Body of pancreas (tissue), 4 donors: ENCODE measurements around the gene FAM98C. TPM values are rescaled to one million over a fixed set of nuclear protein-coding genes. Genes with fewer than 3 reads are reported as not detected.

ENCODE experiments used
- ATAC-seq: fragments of 150-250 bp; one replicate; pipeline ENCODE4 v1.9.1; 2016
- DNase-seq, 4 donors: peaks; one replicate each; pipeline ENCODE4 v3.0.0-alpha.2; 2019
- H3K27ac ChIP-seq, 4 donors: fragments of 200-600 bp; sonication (generic); 1 replicate in 3 of 4; 2 replicates in 1 of 4; pipeline versions ENCODE4 v1.5.1 to v1.6.1; 2016 to 2019; ENCODE audit warnings: mild to moderate bottlenecking in 1 of 4, mixed read lengths in 1 of 4, moderate library complexity in 1 of 4
- H3K27me3 ChIP-seq, 2 donors: fragments of 200-600 bp; sonication (generic); one replicate each; pipeline ENCODE4 v1.6.0; 2016; ENCODE audit warnings: mild to moderate bottlenecking in 1 of 2
- H3K36me3 ChIP-seq, 2 donors: fragments of 200-600 bp; sonication (generic); replicated peaks in 1 of 2; 2 replicates each; pipeline ENCODE4 v1.5.1; 2016; ENCODE audit warnings: low read depth in 2 of 2; ENCODE audit not compliant: insufficient read depth in 1 of 2
- H3K4me1 ChIP-seq: fragments of 200-600 bp; sonication (generic); one replicate; pipeline ENCODE4 v1.6.0; 2016
- H3K4me3 ChIP-seq, 2 donors: fragments of 200-600 bp; sonication (generic); 1 replicate in 1 of 2; 2 replicates in 1 of 2; pipeline ENCODE4 v1.5.1; 2016 to 2019
- H3K9me3 ChIP-seq, 3 donors: fragments of 200-600 bp; sonication (generic); 1 replicate in 2 of 3; 2 replicates in 1 of 3; pipeline ENCODE4 v1.5.1; 2016
- POLR2A ChIP-seq, 3 donors: fragments of 450-650 bp; IDR thresholded peaks; one replicate each; pipeline ENCODE4 v1.6.1; 2016; ENCODE audit warnings: antibody characterized with exemption in 3 of 3, mild to moderate bottlenecking in 2 of 3
- WGBS, 2 donors: methylation state at CpG; one replicate each; pipeline ENCODE4 v1.1.5; 2017; 5-methylcytosine and 5-hydroxymethylcytosine counted together
- intact Hi-C: fragments of 100-400 bp; cut with DNase I; formaldehyde crosslinking; loops from one replicate; pipeline ENCODE4 v1.15.1; 2023
- total RNA-seq, 2 donors: library from RNA; depleted of rRNA; stranded (reverse); fragments of >200 nt; gene quantifications; one replicate each; pipeline ENCODE4 v1.1.0, GENCODE V29; 2016
- TF ChIP-seq, protein P1 (sequence below), 7 experiments: fragments of 450-650 bp in 4 of 7; fragments of 200-600 bp in 3 of 7; sonication (generic) in 3 of 7; IDR thresholded peaks; one replicate each; pipeline ENCODE4 v1.5.1; 2016 to 2019; ENCODE audit warnings: antibody characterized with exemption in 7 of 7

Gene FAM98C
- total RNA-seq, 2 donors from 2014 or later, result 24.9 to 51.4 TPM

DNA sequence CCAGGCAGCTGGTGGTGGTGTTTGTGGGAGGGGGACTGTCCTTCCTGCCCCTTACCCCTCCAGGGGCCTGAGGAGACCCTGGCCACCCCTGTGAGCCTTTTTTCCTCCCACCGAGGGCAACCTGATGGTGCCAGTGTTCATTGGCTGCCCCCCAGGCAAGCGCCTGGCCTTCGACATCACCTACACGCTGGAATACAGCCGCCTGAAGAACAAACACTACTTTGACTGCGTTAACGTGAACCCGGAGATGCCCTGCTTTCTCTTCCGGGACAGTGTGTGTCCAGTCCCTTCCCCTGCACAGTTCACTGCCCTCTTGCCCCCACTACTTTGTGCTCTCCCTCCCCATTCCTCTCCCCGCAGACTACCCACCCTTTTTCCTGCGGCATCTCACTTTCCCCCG, 35.9 kb upstream of the FAM98C start:
- Histone ChIP-seq H3K4me1 (peaks cover 9% of the 10 kb centered on the region), H3K4me3 (no peak overlapping the region), H3K36me3 (no peaks in the 10 kb centered on the region), H3K27me3 (no peaks in the 10 kb centered on the region), H3K27ac (no peak overlapping the region), H3K9me3 (no peaks in the 10 kb centered on the region)
- no peak for ATAC-seq
- TF ChIP-seq, protein P1, sequence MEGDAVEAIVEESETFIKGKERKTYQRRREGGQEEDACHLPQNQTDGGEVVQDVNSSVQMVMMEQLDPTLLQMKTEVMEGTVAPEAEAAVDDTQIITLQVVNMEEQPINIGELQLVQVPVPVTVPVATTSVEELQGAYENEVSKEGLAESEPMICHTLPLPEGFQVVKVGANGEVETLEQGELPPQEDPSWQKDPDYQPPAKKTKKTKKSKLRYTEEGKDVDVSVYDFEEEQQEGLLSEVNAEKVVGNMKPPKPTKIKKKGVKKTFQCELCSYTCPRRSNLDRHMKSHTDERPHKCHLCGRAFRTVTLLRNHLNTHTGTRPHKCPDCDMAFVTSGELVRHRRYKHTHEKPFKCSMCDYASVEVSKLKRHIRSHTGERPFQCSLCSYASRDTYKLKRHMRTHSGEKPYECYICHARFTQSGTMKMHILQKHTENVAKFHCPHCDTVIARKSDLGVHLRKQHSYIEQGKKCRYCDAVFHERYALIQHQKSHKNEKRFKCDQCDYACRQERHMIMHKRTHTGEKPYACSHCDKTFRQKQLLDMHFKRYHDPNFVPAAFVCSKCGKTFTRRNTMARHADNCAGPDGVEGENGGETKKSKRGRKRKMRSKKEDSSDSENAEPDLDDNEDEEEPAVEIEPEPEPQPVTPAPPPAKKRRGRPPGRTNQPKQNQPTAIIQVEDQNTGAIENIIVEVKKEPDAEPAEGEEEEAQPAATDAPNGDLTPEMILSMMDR (IDR thresholded peaks at IDR 0.05), result no peak
- no peak for TF ChIP-seq POLR2A (IDR thresholded peaks at IDR 0.05)
- intact Hi-C loops, result no loop called here
- 52 to 58% methylated on average over 12 of the region's 12 CpGs for WGBS, 2 donors
- no peak for DNase-seq

DNA sequence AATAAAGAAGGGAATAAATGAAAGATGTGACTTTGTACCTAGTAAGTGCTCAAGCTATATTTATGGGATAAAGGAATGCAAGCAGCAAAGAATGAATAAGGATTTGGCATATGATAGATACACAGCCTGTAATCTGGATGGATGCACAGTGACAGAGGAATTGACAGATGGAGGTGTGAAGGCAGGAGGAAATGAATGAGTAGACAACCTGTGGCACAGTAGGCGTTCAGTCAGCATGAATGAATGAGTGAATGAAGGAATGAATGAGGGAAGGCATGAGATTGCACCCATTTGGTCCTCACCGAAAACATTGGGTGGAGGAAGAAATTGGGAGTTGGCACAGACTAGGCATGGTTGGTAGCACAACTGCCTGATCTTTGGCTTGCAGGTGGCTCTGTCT, 33.3 kb upstream of the FAM98C start:
- H3K9me3 ChIP-seq, result no peaks in the 10 kb centered on the region
- ATAC-seq, result no peak
- no peaks in the 10 kb centered on the region for H3K27me3 ChIP-seq
- H3K4me3 ChIP-seq, result no peak overlapping the region
- 72 to 77% methylated on average over 2 of the region's 2 CpGs for WGBS, 2 donors
- intact Hi-C loops, result no loop called here
- no peaks in the 10 kb centered on the region for H3K36me3 ChIP-seq
- H3K27ac ChIP-seq, result no peak overlapping the region
- no peak for TF ChIP-seq POLR2A (IDR thresholded peaks at IDR 0.05)
- DNase-seq, result no peak
- H3K4me1 ChIP-seq, result peaks cover 5% of the 10 kb centered on the region

DNA sequence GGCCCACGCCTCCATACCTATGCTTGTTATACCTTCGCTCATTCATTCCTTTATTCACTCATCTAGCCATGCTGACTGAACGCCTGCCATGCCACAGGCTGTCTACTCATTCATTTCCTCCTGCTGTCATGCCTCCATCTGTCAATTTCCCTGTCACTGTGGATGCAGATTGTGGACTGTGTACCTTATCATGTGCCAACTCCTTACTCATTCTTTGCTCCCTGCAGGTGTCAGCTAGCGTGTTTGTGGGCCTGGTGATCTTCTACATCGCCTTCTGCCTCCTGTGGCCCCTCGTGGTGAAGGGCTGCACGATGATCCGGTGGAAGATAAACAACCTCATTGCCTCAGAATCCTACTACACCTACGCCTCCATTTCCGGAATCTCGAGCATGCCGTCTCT, 32.6 kb upstream of the FAM98C start:
- DNase-seq (no peak), ATAC-seq (no peak)
- Histone ChIP-seq H3K9me3 (no peaks in the 10 kb centered on the region), H3K4me1 (peaks cover 8% of the 10 kb centered on the region), H3K27ac (no peak overlapping the region), H3K4me3 (no peak overlapping the region), H3K36me3 (no peaks in the 10 kb centered on the region), H3K27me3 (no peaks in the 10 kb centered on the region)
- intact Hi-C loops, result loop anchor here (5.0 kb wide), 1 partner anchor 33 kb away; the partner anchor contains the start of gene CATSPERG
- WGBS, 2 donors, result 56 to 65% methylated on average over 12 of the region's 12 CpGs
- TF ChIP-seq POLR2A (IDR thresholded peaks at IDR 0.05), result no peak
- TF ChIP-seq, protein P1 (IDR thresholded peaks at IDR 0.05), result no peak

DNA sequence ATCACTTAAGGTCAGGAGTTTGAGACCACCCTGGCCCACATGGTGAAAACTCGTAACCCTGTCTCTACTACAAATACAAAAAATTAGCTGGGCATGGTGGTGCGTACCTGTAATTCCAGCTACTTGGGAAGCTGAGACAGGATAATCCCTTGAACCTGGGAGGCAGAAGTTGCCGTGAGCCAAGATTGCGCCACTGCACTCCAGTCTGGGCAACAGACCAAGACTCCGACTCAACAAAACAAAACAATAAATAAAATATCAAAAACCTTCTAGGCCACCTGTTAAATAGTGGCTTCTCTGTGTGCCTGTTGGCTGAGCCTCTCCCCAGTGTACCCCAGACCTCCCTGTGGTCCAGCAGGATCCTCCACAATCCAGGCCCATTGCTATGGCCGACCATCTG, 31.8 kb upstream of the FAM98C start:
- 72 to 77% methylated on average over 6 of the region's 6 CpGs for WGBS, 2 donors
- no peaks in the 10 kb centered on the region for H3K27me3 ChIP-seq
- ATAC-seq (no peak), DNase-seq (no peak)
- no peaks in the 10 kb centered on the region for H3K36me3 ChIP-seq
- no peak overlapping the region for H3K4me3 ChIP-seq
- TF ChIP-seq, protein P1 (IDR thresholded peaks at IDR 0.05), result no peak
- intact Hi-C loops, result loop anchor here (5.0 kb wide), 1 partner anchor 34 kb away; the partner anchor contains the start of gene CATSPERG
- no peak overlapping the region for H3K27ac ChIP-seq
- H3K4me1 ChIP-seq, result peaks cover 15% of the 10 kb centered on the region
- no peaks in the 10 kb centered on the region for H3K9me3 ChIP-seq

DNA sequence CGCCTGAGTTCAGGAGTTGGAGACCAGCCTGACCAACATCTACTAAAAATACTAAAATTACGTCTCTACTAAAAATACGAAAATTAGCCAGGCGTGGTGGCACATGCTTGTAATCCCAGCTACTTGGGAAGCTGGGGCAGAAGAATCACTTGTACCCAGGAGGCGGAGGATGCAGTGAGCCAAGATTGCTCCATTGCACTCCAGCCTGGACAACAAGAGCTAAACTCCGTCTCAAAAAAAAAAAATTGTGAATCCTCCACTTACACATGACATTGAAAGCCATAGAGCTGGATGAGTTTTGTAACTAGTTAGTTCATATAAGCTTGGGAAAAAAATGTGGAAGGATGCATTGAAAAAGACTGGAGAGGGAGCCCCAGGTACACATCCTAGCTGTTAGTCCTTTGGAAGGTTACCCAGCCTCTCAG, 29.0 kb upstream of the FAM98C start:
- ATAC-seq, result no peak
- Histone ChIP-seq H3K9me3 (no peaks in the 10 kb centered on the region), H3K27me3 (no peaks in the 10 kb centered on the region), H3K27ac (peak overlapping the region; percentile 46 to 93 (median 77)), H3K4me3 (no peak overlapping the region), H3K36me3 (peaks cover 0 to 2% of the 10 kb centered on the region in 2 donors), H3K4me1 (peaks cover 24% of the 10 kb centered on the region)
- intact Hi-C loops, result loop anchor here (5.0 kb wide), 1 partner anchor 37 kb away; the partner anchor contains the start of gene CATSPERG
- no peak for DNase-seq
- 64 to 66% methylated on average over 6 of the region's 6 CpGs for WGBS, 2 donors
- TF ChIP-seq, protein P1 (IDR thresholded peaks at IDR 0.05), result no peak
- no peak for TF ChIP-seq POLR2A (IDR thresholded peaks at IDR 0.05)
